DOHH2 (cell line): Measurements from ENCODE around the gene GRID1.
"Not testable (repeated sequence)": the region's sequence is repeated elsewhere in the genome, so short reads cannot be mapped to it uniquely, and the experiment has no call there.

Experiments used
- CTCF ChIP-seq: fragments of 200-600 bp; sonication (generic); IDR thresholded peaks from one replicate; pipeline ENCODE4 v1.5.1; 2014; ENCODE audit warnings: antibody characterized with exemption, mild to moderate bottlenecking, low read depth, low read length; ENCODE audit not compliant: poor library complexity, severe bottlenecking
- EZH2phosphoT487 ChIP-seq: fragments of 200-600 bp; sonication (generic); IDR thresholded peaks from 2 replicates; pipeline ENCODE4 v1.6.1; 2017; ENCODE audit warnings: borderline replicate concordance, mild to moderate bottlenecking, antibody characterized with exemption, low read length, moderate library complexity, mixed read lengths

- TF ChIP-seq CTCF, EZH2phosphoT487: not testable (repeated sequence)
These were observed 527.9 kb downstream of the GRID1 start for GRCh38 chr10:85838660-85839059.
